PFSK-1 (cell line): ENCODE measurements around the gene NPAS2.

ENCODE experiments used
- POLR2AphosphoS5 ChIP-seq: IDR thresholded peaks from 2 replicates; pipeline ENCODE4 v1.6.1; 2012; ENCODE audit warnings: low read depth, mild to moderate bottlenecking, control low read depth, low read length, moderate library complexity
- TAF1 ChIP-seq: IDR thresholded peaks from 2 replicates; pipeline ENCODE4 v1.6.1; 2012; ENCODE audit warnings: low read length, control low read depth, borderline replicate concordance; ENCODE audit not compliant: insufficient read depth
- TF ChIP-seq, protein P1 (sequence below), 2 experiments: IDR thresholded peaks; 2 replicates each; pipeline versions ENCODE4 v1.6.1 to v1.8.0; 2011 to 2012; ENCODE audit warnings: low read depth in 2 of 2, low read length in 2 of 2, control low read depth in 1 of 2, inconsistent platforms in 1 of 2, mild to moderate bottlenecking in 1 of 2, moderate library complexity in 1 of 2; ENCODE audit not compliant: insufficient read depth in 1 of 2

DNA sequence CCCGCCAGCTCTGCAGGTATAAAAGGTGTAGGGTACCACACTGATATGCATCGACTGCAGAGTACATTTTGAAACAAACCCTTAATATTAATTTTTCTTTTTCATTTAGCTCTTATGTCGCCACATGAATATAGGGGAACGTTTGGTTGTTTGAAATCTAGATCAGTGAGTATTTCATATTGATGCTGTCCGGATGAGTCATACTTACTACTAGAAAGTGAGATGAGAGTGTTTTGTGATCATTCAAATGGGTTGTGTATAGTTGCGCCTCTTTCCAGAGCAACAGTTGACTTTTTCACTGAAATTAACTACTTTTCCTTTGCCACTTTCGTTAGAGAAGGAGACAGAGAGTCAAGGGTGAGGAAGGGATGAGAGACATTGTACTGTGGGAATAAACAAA, 24.6 kb downstream of the NPAS2 start:
- TF ChIP-seq TAF1 = no peak
- no peak for TF ChIP-seq POLR2AphosphoS5
- TF ChIP-seq, protein P1, sequence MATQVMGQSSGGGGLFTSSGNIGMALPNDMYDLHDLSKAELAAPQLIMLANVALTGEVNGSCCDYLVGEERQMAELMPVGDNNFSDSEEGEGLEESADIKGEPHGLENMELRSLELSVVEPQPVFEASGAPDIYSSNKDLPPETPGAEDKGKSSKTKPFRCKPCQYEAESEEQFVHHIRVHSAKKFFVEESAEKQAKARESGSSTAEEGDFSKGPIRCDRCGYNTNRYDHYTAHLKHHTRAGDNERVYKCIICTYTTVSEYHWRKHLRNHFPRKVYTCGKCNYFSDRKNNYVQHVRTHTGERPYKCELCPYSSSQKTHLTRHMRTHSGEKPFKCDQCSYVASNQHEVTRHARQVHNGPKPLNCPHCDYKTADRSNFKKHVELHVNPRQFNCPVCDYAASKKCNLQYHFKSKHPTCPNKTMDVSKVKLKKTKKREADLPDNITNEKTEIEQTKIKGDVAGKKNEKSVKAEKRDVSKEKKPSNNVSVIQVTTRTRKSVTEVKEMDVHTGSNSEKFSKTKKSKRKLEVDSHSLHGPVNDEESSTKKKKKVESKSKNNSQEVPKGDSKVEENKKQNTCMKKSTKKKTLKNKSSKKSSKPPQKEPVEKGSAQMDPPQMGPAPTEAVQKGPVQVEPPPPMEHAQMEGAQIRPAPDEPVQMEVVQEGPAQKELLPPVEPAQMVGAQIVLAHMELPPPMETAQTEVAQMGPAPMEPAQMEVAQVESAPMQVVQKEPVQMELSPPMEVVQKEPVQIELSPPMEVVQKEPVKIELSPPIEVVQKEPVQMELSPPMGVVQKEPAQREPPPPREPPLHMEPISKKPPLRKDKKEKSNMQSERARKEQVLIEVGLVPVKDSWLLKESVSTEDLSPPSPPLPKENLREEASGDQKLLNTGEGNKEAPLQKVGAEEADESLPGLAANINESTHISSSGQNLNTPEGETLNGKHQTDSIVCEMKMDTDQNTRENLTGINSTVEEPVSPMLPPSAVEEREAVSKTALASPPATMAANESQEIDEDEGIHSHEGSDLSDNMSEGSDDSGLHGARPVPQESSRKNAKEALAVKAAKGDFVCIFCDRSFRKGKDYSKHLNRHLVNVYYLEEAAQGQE (IDR thresholded peaks at IDR 0.05; ENCODE audit: insufficient read depth in 1 of 2, low read depth in 2 of 2, low read length in 2 of 2) = no peak
